GM18508 (cell line): Measurements from ENCODE around the gene CHD1.
A peak's percentile ranks its signal among the peaks of the same experiment; 100 is the strongest.
"Not testable (repeated sequence)": the region's sequence is repeated elsewhere in the genome, so short reads cannot be mapped to it uniquely, and the experiment has no call there.

Experiments used
- ATAC-seq: cut with Tn5 transposase; IDR thresholded peaks from one replicate; pipeline ENCODE4 v1.9.1; 2021; ENCODE audit warnings: moderate number of reproducible peaks; ENCODE audit not compliant: insufficient read depth, unreplicated experiment

CHD1 gene

GRCh38 chr5:98928873-98929709, at the start of gene CHD1:
CHD1 (minus strand) TSS chr5:98929007; CDS start chr5:98926386, 2,621 bp downstream.
- peak; percentile 17 for ATAC-seq

GRCh38 chr5:98978528-98978927, 49.7 kb upstream of the CHD1 start:
- ATAC-seq, result no peak

- no peak for ATAC-seq
Observed at GRCh38 chr5:98977723-98978122, 48.9 kb upstream of the CHD1 start.

GRCh38 chr5:98975682-98976407, 47.0 kb upstream of the CHD1 start:
- ATAC-seq, result peak; percentile 89

GRCh38 chr5:98975223-98975622, 46.4 kb upstream of the CHD1 start:
- no peak for ATAC-seq

GRCh38 chr5:98969400-98969799, 40.6 kb upstream of the CHD1 start:
- ATAC-seq, result no peak

DNA sequence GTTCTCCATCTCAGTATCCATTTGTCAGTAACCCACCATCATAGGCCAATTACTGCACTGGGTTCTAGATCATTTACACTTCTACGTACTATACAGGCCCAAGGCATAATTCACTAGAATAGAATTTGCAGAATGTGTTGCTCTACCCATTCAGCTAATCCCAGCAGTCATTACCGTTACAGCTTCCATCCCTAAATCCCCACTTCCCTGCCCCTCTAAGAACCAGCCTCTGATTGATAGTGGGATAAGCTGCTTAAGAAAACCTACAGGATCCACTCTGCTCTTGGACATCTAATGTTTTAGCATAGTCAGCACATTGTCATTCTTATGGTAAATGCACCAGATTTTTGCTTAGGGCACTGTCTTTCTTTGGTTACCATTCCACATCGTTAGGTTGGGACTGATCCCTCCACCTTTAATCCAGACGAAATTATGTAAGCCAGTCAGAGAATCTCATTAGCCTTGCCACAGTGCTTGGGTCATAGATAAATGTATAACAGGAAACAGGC, 39.3 kb upstream of the CHD1 start:
- no peak for ATAC-seq

DNA sequence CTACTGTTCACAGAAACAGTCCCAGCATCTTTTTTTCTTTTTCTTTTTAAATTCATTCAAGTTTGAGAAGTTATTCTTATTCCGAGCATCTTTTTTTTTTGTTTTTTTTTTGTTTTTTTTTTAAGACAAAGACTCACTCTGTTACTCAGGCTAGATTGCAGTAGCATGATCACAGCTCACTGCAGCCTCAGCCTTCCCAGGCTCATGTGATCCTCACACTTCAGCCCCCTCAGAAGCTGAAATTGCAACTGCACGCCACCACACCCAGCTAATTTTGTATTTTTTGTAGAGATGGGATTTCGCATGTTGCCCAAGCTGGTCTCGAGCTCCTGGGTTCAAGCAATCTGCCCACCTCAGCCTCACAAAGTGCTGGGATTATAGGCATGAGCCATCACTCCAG, 36.4 kb upstream of the CHD1 start:
- no peak for ATAC-seq

GRCh38 chr5:98964621-98965020, 35.8 kb upstream of the CHD1 start:
- ATAC-seq, result no peak

GRCh38 chr5:98963019-98963418, 34.2 kb upstream of the CHD1 start:
- ATAC-seq, result no peak

- no peak for ATAC-seq
Observed at GRCh38 chr5:98962587-98962986, 33.8 kb upstream of the CHD1 start.

DNA sequence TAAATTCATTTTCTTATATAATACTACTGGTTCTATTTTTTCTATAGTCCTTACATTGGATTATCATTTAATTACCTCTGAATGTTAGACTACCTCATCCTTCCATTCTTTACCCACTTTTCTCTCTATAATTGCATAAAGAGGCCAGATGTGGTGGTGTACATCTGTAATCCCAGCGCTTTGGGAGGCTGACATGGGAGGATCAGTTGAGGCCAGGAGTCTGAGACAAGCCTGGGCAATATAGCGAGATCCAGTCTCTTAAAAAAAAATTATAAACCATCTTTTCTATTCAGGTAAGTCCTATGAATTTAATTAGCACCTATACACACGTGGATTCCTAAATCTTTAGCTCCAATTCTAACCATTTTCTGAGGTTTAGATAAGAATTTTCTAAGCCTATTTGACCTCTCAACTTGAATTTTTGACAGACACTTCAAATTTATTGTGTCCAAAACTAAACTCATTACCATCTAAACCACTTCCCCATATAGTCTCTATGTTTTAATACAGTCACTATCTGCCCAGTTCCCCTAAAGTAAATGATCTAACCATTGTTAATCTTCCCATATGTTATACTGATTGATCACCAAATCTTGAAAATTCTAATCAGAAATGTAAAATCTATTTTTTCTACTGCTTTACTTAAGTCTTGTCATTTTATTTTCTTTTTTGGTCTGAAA, 33.0 kb upstream of the CHD1 start:
- ATAC-seq, result no peak

- ATAC-seq, result no peak
Observed at GRCh38 chr5:98957307-98957706, 28.5 kb upstream of the CHD1 start.

GRCh38 chr5:98955888-98956287, 27.1 kb upstream of the CHD1 start:
- ATAC-seq, result not testable (repeated sequence)

DNA sequence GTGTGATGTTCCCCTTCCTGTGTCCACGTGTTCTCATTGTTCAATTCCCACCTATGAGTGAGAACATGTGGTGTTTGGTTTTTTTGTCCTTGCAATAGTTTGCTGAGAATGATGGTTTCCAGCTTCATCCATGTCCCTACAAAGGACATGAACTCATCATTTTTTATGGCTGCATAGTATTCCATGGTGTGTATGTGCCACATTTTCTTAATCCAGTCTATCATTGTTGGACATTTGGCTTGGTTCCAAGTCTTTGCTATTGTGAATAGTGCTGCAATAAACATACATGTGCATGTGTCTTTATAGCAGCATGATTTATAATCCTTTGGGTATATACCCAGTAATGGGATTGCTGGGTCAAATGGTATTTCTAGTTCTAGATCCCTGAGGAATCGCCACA, 26.7 kb upstream of the CHD1 start:
- not testable (repeated sequence) for ATAC-seq

- ATAC-seq, result no peak
Observed at GRCh38 chr5:98954392-98955028, 25.7 kb upstream of the CHD1 start.

DNA sequence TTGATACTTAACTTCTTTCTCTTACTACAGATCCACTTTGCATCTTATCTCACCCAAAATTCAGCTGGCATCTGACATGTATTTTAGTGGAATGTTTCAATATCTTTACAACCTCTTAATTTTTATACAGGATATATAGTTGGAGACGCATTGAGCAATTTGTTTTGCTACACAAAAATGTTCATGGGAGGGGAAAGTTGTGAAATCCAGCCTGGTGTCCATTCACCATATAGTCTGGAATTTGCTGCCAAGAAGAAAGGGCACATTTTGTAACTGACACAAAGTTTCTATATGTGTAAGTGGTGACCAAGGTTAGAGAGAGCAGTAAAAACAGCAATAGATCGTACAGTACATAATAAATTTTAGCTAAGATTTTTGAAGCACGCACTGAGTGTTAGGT, 14.0 kb upstream of the CHD1 start:
- no peak for ATAC-seq

- no peak for ATAC-seq
Observed at GRCh38 chr5:98941131-98941883, 12.5 kb upstream of the CHD1 start.

GRCh38 chr5:98940581-98940980, 11.8 kb upstream of the CHD1 start:
- no peak for ATAC-seq

DNA sequence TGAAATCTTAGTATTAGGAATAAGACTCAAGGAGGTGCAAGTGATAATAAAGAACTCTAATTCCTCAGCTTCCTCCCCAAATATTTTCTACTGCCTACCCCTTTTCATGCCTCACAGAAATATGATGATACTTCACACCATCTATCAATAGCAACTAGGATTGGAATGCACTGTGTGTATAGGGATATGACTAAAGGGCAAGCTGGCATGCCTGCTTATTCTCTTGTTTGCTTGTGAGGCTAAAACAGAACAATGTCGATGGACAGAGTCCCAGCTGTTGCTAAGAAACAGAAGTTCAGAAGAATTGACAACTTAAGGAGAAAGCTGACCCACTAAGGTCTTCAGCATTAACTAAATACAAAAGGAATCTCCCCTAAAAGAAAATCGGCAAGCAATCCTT, 9.7 kb upstream of the CHD1 start:
- no peak for ATAC-seq
